NCI-H460 (cell line): ENCODE data around the gene SERGEF. TPM values are rescaled to one million over a fixed set of nuclear protein-coding genes. Genes with fewer than 3 reads are reported as not detected.

Experiments
- DNase-seq: peaks from one replicate; pipeline ENCODE4 v3.0.0-alpha.2; 2016; ENCODE audit warnings: low read depth; ENCODE audit errors: extremely low read depth
- total RNA-seq: library from RNA; depleted of rRNA; stranded (reverse); fragments of >200 nt; shearing (Covaris generic); gene quantifications from 2 replicates; pipeline ENCODE4 v1.2.3, GENCODE V29; 2014

Gene SERGEF
- total RNA-seq, 1 experiment from 2014 or later = 18.5 TPM

- no peak for DNase-seq
These were observed 190.5 kb downstream of the SERGEF start for GRCh38 chr11:17822401-17822781.

GRCh38 chr11:17821648-17822400 is 191.0 kb downstream of the SERGEF start:
- DNase-seq = no peak

GRCh38 chr11:17816232-17816931 is 196.5 kb downstream of the SERGEF start:
- DNase-seq = no peak

- DNase-seq = no peak
These were observed 198.3 kb downstream of the SERGEF start for GRCh38 chr11:17814546-17814945.

- no peak for DNase-seq
These were observed 199.3 kb downstream of the SERGEF start for GRCh38 chr11:17813391-17814059.

GRCh38 chr11:17812865-17813187 is 200.0 kb downstream of the SERGEF start:
- no peak for DNase-seq

DNA sequence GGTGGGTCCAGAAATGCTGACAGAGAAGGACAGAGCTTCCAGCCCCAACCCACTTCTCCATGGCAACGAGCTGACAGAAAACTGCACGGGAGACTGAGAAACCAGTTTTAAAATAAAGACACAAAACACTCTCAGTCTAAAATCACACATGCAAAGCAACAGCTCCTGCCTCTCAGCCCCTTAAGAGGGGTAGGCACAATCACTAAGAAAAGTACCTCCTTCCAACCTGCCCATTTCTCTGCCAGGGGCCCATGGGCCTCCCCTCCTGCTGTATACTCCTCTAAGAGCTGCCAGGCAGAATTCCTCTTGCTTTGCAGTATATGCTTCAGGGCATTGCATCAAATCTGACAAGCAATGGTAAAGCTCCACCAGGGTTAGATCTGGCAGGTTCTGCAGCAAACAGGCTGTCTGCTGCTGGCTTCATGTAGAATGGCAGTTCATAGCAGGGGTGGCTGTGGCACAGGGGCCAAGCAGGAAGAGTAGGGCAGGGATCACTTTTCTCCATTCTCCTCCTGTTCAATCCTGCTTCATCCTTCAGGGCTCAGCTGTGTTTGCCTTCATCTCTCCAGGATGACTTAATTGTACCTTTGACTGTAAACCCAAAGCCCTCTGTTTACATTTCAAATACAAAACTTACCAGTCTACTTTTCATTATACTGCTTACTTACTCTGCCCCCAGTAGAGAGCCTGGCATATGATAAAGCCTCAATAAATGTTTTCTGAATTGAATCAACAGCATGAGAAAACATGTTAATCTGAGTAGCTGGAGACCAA is 200.6 kb downstream of the SERGEF start:
- no peak for DNase-seq

DNA sequence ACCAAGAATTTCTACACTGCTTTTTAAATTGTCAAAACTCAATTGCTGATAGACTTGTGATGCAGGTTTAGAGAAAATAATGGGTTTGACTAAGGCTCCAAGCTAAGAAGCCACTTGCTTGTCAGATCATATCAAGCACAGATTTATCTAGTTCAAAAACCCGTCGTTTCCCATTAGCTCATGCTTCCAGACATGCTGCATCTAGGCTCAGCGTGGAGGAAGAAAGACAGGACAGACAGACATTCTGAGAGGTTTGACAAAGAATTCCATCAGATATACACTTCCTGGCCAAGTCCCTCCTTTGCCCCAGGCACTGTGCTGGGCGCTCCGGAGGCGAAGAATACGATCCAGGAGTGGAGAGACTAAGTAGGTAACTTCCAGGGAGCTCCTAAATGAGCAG is 201.5 kb downstream of the SERGEF start:
- DNase-seq = no peak

GRCh38 chr11:17810746-17811145 is 202.1 kb downstream of the SERGEF start:
- no peak for DNase-seq

DNA sequence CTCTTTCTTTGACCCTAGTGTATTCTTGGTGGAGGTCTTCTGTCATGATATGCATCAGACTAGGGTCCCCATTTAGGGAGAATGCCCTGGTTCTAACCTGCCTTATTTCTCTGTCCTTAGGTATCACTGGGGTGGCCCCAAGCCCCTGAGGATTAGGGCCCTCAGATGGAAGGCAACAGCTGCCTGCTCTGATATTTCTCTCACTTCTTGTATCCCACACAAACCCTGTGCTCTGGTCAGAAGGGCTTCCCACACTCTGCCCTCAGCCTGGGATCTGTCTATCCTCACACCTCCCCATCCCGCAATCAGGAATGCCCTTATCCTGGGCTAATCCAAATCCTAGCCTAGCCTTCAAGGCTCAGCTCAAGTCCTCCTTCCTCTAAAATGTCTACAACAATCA is 202.8 kb downstream of the SERGEF start:
- DNase-seq = no peak

- no peak for DNase-seq
These were observed 205.8 kb downstream of the SERGEF start for GRCh38 chr11:17807034-17807433.

- no peak for DNase-seq
These were observed 207.0 kb downstream of the SERGEF start for GRCh38 chr11:17805873-17806272.

GRCh38 chr11:17805043-17805442 is 207.8 kb downstream of the SERGEF start:
- no peak for DNase-seq

GRCh38 chr11:17803754-17804334 is 209.0 kb downstream of the SERGEF start:
- no peak for DNase-seq

GRCh38 chr11:17802491-17802890 is 210.4 kb downstream of the SERGEF start:
- no peak for DNase-seq

- DNase-seq = no peak
These were observed 211.7 kb downstream of the SERGEF start for GRCh38 chr11:17801166-17801565.

DNA sequence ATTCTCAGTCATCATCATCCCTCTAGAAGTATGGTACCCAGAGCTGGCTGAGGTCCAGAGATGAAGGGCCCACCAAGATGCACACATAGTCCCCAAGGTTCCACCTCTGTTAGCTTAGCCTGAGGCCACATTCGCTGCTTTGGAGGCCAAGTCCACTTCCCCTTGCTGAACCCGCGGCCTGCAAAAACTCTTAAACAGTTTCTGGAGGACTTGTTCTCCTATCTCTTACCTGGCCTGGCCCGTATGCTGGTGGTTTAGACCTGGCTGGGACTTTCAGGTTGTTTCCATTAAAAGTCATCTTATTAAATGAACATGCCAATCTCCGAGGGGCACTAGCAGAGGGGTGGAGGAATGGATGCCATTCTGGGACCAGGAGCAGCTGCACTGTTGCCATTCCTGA is 213.7 kb downstream of the SERGEF start:
- no peak for DNase-seq

DNA sequence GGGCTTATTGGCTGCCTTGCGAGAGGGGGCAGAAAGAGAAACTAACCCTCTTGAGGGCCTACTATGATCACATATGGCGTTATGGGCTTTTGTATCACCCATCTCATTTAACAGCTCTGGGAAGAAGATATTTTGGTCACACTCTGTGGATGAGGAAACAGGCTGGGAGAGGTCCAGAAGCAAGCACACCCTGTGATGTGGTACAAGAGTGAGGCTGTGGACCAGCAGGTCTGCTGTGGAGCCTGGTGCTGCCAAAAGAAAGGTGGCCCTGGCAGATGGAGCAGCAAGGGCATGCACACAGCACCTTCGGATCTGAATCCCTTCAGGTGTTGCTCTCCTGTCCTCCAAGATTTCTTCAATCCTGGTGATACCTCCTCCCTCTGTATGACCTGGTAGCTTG is 214.1 kb downstream of the SERGEF start:
- no peak for DNase-seq

DNA sequence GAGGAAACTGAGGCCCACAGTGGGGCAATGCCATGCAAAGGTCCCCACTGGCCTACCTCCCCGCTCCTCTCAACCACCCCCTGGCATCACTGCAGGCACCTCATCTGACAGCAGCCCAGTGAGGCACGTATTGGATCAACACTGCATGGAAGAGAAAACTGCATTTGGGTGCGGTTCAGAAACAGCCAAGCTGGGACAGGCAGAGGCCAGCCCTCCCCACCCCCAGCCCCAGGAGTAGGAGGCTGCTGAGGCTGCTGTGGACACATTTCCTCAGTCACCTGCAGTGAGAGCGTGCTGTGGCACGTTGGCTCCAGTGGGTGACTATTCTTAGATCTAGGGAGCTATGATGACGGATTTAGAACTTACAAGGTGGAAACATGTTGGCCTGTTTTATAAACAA is 214.6 kb downstream of the SERGEF start:
- DNase-seq = no peak

DNA sequence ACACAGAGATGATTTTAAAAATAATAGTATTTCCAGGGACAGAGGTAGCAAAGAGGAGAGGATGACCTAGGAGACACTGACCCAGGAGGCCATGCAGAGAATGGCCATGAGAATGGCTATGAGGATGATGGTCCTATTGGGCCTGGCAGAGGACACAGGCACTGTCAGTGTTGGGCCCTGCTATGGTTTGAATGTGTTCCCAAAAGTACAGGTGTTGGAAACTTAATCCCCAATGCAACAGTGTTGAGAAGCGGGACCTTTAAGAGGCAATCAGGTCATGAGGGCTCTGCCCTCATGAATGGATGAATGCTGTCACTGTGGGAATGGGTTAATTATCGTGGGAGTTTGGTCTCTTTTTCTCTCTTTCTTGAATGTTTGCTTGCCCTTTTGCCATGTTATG is 216.7 kb downstream of the SERGEF start:
- no peak for DNase-seq

DNA sequence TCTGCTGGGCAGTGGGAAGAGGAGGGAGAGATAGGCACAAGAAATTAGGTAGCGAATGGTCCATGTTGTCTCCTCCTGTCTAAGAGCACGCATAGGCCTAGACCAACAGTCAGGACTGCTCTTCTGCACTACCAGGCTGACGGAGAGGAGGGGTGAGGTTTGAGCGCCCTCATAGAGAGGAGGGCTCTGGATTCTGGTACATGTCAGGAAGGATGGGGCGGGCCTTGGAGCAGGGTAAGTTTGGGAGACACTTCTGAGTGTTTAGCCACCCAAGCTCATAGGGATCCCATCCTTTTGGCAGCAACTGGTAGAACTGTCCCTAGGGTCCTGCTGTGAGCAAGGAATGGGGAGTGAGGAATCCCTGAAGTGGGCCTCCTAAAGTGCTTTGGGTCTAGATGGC is 217.9 kb downstream of the SERGEF start:
- no peak for DNase-seq
